ENCODE results near the gene CPD. TPM values are rescaled to one million over a fixed set of nuclear protein-coding genes. Genes with fewer than 3 reads are reported as not detected.

Gene CPD
- total RNA-seq, 1 donor = 141 TPM

DNA sequence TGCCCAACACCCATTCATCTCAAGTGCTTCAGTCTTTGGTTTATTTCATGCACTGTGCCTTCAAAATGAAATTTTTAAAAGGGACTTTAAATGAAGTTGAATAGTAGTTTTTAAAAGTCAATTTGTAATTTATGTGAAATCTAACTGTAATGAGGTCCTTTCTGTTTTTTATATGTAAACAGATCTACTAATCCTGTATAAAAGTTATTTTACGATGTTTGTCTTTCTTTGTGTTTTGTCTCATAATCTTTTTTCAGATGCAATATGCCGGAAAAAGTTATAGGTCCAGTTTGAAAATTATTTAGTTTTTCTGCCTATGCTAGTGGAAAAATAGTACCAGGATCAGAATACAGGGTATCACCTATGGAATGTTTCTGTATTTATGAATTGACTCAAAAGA is 89.7 kb downstream of the CPD start:
- H3K9me3 ChIP-seq (ENCODE audit: low read depth, low read length) = no peaks in the 10 kb centered on the region
- no peak overlapping the region for H3K4me3 ChIP-seq (ENCODE audit: low read length)
- no peaks in the 10 kb centered on the region for H3K4me1 ChIP-seq (ENCODE audit: insufficient read depth, low read length)
- peaks cover 3% of the 10 kb centered on the region for H3K27me3 ChIP-seq (ENCODE audit: insufficient read depth, low read length)

- peaks cover 6% of the 10 kb centered on the region for H3K4me1 ChIP-seq (ENCODE audit: insufficient read depth, low read length)
- H3K27me3 ChIP-seq (ENCODE audit: insufficient read depth, low read length) = peaks cover 3% of the 10 kb centered on the region
- H3K9me3 ChIP-seq (ENCODE audit: low read depth, low read length) = no peaks in the 10 kb centered on the region
- no peak overlapping the region for H3K4me3 ChIP-seq (ENCODE audit: low read length)
Observed at GRCh38 chr17:30472238-30472890, 93.6 kb downstream of the CPD start.

- H3K4me1 ChIP-seq (ENCODE audit: insufficient read depth, low read length) = peaks cover 19% of the 10 kb centered on the region
- H3K4me3 ChIP-seq (ENCODE audit: low read length) = no peak overlapping the region
- peaks cover 3% of the 10 kb centered on the region for H3K27me3 ChIP-seq (ENCODE audit: insufficient read depth, low read length)
- H3K9me3 ChIP-seq (ENCODE audit: low read depth, low read length) = no peaks in the 10 kb centered on the region
Observed at GRCh38 chr17:30475206-30475605, 96.5 kb downstream of the CPD start.

GRCh38 chr17:30476726-30477082 is 98.0 kb downstream of the CPD start:
- peaks cover 19% of the 10 kb centered on the region for H3K4me1 ChIP-seq (ENCODE audit: insufficient read depth, low read length)
- H3K27me3 ChIP-seq (ENCODE audit: insufficient read depth, low read length) = peaks cover 3% of the 10 kb centered on the region
- no peaks in the 10 kb centered on the region for H3K9me3 ChIP-seq (ENCODE audit: low read depth, low read length)
- peak overlapping the region; percentile 99 for H3K4me3 ChIP-seq (ENCODE audit: low read length)

- Histone ChIP-seq H3K4me3 (ENCODE audit: low read length) (peak within 1 kb of the TSS; percentile 99), H3K9me3 (ENCODE audit: low read depth, low read length) (no peaks in the 10 kb centered on the region), H3K4me1 (ENCODE audit: insufficient read depth, low read length) (peaks cover 19% of the 10 kb centered on the region), H3K27me3 (ENCODE audit: insufficient read depth, low read length) (peaks cover 3% of the 10 kb centered on the region)
Observed at GRCh38 chr17:30477083-30477773, 98.5 kb downstream of the CPD start, which contains the start of gene GOSR1. TSS of gene GOSR1 (plus strand) at chr17:30477408. CDS start at chr17:30477434, 26 bp downstream.

- no peaks in the 10 kb centered on the region for H3K9me3 ChIP-seq (ENCODE audit: low read depth, low read length)
- peaks cover 3% of the 10 kb centered on the region for H3K27me3 ChIP-seq (ENCODE audit: insufficient read depth, low read length)
- peak overlapping the region; percentile 99 for H3K4me3 ChIP-seq (ENCODE audit: low read length)
- H3K4me1 ChIP-seq (ENCODE audit: insufficient read depth, low read length) = peaks cover 19% of the 10 kb centered on the region
Observed at GRCh38 chr17:30477774-30478115, 99.0 kb downstream of the CPD start.

- Histone ChIP-seq H3K4me1 (ENCODE audit: insufficient read depth, low read length) (peaks cover 12% of the 10 kb centered on the region), H3K9me3 (ENCODE audit: low read depth, low read length) (no peaks in the 10 kb centered on the region), H3K27me3 (ENCODE audit: insufficient read depth, low read length) (no peaks in the 10 kb centered on the region), H3K4me3 (ENCODE audit: low read length) (no peak overlapping the region)
Observed at GRCh38 chr17:30482555-30482954, 103.8 kb downstream of the CPD start.

GRCh38 chr17:30483159-30483558 is 104.4 kb downstream of the CPD start:
- Histone ChIP-seq H3K4me1 (ENCODE audit: insufficient read depth, low read length) (peaks cover 6% of the 10 kb centered on the region), H3K27me3 (ENCODE audit: insufficient read depth, low read length) (no peaks in the 10 kb centered on the region), H3K9me3 (ENCODE audit: low read depth, low read length) (no peaks in the 10 kb centered on the region), H3K4me3 (ENCODE audit: low read length) (no peak overlapping the region)

GRCh38 chr17:30493780-30494179 is 115.1 kb downstream of the CPD start:
- H3K9me3 ChIP-seq (ENCODE audit: low read depth, low read length) = no peaks in the 10 kb centered on the region
- no peaks in the 10 kb centered on the region for H3K27me3 ChIP-seq (ENCODE audit: insufficient read depth, low read length)
- no peak overlapping the region for H3K4me3 ChIP-seq (ENCODE audit: low read length)
- H3K4me1 ChIP-seq (ENCODE audit: insufficient read depth, low read length) = no peaks in the 10 kb centered on the region

DNA sequence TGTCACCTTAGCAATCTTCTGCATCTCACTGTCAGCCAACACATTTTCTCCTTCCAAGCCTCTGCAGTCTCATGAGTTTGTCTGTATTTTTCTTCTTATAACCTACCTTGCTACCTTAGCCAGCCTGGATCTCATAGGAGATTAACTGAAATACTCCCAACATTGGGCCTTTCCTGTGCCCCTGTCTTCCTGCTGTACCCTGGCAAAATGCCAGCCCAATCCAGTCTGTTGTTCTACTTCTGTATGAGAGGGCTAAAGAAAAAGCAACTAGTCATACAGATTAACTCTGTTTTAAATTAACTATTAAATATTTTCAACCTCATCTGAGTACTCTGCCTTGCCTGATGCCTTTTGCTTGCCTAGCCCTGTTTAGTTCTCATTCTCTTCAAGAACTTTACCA is 116.9 kb downstream of the CPD start:
- Histone ChIP-seq H3K27me3 (ENCODE audit: insufficient read depth, low read length) (no peaks in the 10 kb centered on the region), H3K4me1 (ENCODE audit: insufficient read depth, low read length) (no peaks in the 10 kb centered on the region), H3K9me3 (ENCODE audit: low read depth, low read length) (no peaks in the 10 kb centered on the region), H3K4me3 (ENCODE audit: low read length) (no peak overlapping the region)

GRCh38 chr17:30503558-30503957 is 124.8 kb downstream of the CPD start:
- H3K27me3 ChIP-seq (ENCODE audit: insufficient read depth, low read length) = no peaks in the 10 kb centered on the region
- no peak overlapping the region for H3K4me3 ChIP-seq (ENCODE audit: low read length)
- no peaks in the 10 kb centered on the region for H3K4me1 ChIP-seq (ENCODE audit: insufficient read depth, low read length)
- no peaks in the 10 kb centered on the region for H3K9me3 ChIP-seq (ENCODE audit: low read depth, low read length)

- Histone ChIP-seq H3K9me3 (ENCODE audit: low read depth, low read length) (no peaks in the 10 kb centered on the region), H3K27me3 (ENCODE audit: insufficient read depth, low read length) (no peaks in the 10 kb centered on the region), H3K4me3 (ENCODE audit: low read length) (no peak overlapping the region), H3K4me1 (ENCODE audit: insufficient read depth, low read length) (no peaks in the 10 kb centered on the region)
Observed at GRCh38 chr17:30505868-30506417, 127.2 kb downstream of the CPD start.

- Histone ChIP-seq H3K4me3 (ENCODE audit: low read length) (no peak overlapping the region), H3K27me3 (ENCODE audit: insufficient read depth, low read length) (no peaks in the 10 kb centered on the region), H3K9me3 (ENCODE audit: low read depth, low read length) (no peaks in the 10 kb centered on the region), H3K4me1 (ENCODE audit: insufficient read depth, low read length) (no peaks in the 10 kb centered on the region)
Observed at GRCh38 chr17:30506481-30506880, 127.8 kb downstream of the CPD start.

DNA sequence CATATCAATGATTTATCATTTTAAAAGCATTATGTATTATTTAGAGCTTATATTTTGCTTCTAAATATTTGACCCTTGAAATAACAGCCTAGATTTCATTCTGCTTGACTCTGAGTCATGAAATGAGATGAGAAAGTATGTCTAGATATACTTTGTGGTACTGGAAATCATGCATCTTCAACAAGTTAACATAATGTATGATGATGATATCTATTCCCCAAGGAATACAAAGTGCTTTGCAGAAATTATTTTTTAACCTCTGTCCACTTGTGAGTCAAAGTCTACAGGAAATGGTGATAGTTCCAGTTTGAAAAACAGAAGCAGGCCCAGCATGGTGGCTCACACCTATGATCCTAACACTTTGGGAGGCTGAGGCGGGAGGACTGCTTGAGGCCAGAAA is 134.6 kb downstream of the CPD start:
- peaks cover 5% of the 10 kb centered on the region for H3K4me1 ChIP-seq (ENCODE audit: insufficient read depth, low read length)
- H3K9me3 ChIP-seq (ENCODE audit: low read depth, low read length) = no peaks in the 10 kb centered on the region
- H3K27me3 ChIP-seq (ENCODE audit: insufficient read depth, low read length) = no peaks in the 10 kb centered on the region
- H3K4me3 ChIP-seq (ENCODE audit: low read length) = no peak overlapping the region

DNA sequence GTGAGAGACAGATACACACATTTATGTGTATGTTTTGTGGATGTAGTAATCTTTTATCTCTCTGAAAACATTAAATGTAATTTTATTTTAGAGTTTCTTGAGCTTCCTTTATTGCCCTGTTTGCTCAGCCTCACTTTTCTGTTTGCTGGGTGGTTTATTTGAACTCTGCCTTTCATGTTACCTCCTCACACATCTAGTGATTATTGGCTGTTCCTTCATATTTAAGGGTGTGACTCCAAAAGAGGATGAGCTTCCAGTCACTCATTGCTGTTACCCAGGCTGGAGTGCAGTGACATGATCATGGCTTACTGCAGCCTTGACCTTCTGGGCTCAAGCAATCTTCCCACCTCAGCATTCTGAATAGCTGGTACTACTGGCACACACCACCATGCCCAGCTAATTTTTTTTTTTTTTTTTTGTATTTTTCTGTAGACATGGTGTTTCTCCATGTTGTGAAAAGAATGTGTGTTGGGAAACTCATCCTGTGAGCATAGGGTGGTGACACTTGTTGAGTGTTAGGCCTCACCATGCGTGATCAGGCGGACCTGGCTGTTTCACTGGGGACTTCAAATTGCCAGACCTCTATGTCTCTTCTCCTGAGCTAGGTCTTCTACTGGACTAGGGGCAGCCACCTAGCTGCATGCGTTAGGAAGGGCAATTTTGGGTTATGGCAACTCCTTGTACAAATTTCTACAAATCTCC is 136.3 kb downstream of the CPD start:
- peaks cover 5% of the 10 kb centered on the region for H3K4me1 ChIP-seq (ENCODE audit: insufficient read depth, low read length)
- H3K27me3 ChIP-seq (ENCODE audit: insufficient read depth, low read length) = no peaks in the 10 kb centered on the region
- no peaks in the 10 kb centered on the region for H3K9me3 ChIP-seq (ENCODE audit: low read depth, low read length)
- H3K4me3 ChIP-seq (ENCODE audit: low read length) = no peak overlapping the region
